OCI-LY3 (cell line): Measurements from ENCODE around the gene CDK19.
"Not testable (repeated sequence)": the region's sequence is repeated elsewhere in the genome, so short reads cannot be mapped to it uniquely, and the experiment has no call there.

ENCODE experiments used
- H2AFZ ChIP-seq: fragments of 200-600, 300-600 bp; shearing (Covaris generic); 2 replicates; pipeline ENCODE4 v1.6.0; 2014; ENCODE audit warnings: antibody characterized with exemption, low read depth, low read length
- H3K27ac ChIP-seq: fragments of 200-600, 300-600 bp; sonication (generic); 2 replicates; pipeline ENCODE4 v1.5.1; 2014; ENCODE audit warnings: mild to moderate bottlenecking, low read length, moderate library complexity, mixed read lengths
- H3K27me3 ChIP-seq: fragments of 200-600, 300-600 bp; sonication (generic); 2 replicates; pipeline ENCODE4 v1.6.1; 2014; ENCODE audit warnings: low read depth, low read length, mixed read lengths
- H3K36me3 ChIP-seq: fragments of 200-600, 300-600 bp; sonication (generic); replicated peaks from 2 replicates; pipeline ENCODE3; 2014; ENCODE audit warnings: low read depth, low read length, mixed read lengths
- H3K4me1 ChIP-seq: fragments of 300-600, 200-600 bp; sonication (generic); 2 replicates; pipeline ENCODE4 v1.6.1; 2014; ENCODE audit warnings: low read length, mixed read lengths
- H3K4me2 ChIP-seq: fragments of 200-600, 300-600 bp; sonication (generic); 2 replicates; pipeline ENCODE4 v1.6.1; 2014; ENCODE audit warnings: low read length, mixed read lengths
- H3K4me3 ChIP-seq: fragments of 300-600, 200-600 bp; sonication (generic); 2 replicates; pipeline ENCODE4 v1.5.1; 2014; ENCODE audit warnings: antibody characterized with exemption, mild to moderate bottlenecking, low read length, moderate library complexity
- H3K79me2 ChIP-seq: fragments of 300-600, 200-600 bp; shearing (Covaris generic); 2 replicates; pipeline ENCODE4 v1.6.1; 2014; ENCODE audit warnings: mild to moderate bottlenecking, low read length, mixed read lengths
- H3K9ac ChIP-seq: fragments of 300-600, 200-600 bp; shearing (Covaris generic); 2 replicates; pipeline ENCODE4 v1.6.0; 2014; ENCODE audit warnings: mild to moderate bottlenecking, low read length, moderate library complexity
- H3K9me3 ChIP-seq: fragments of 200-600, 300-600 bp; shearing (Covaris generic); 2 replicates; pipeline ENCODE4 v1.6.1; 2014; ENCODE audit warnings: low read length, mixed read lengths; ENCODE audit not compliant: insufficient read depth
- H4K20me1 ChIP-seq: fragments of 200-600, 300-600 bp; sonication (generic); 2 replicates; pipeline ENCODE4 v1.6.1; 2016; ENCODE audit warnings: low read length, mixed read lengths; ENCODE audit not compliant: insufficient read depth
- CTCF ChIP-seq: fragments of 200-600, 300-600 bp; sonication (generic); IDR thresholded peaks from 2 replicates; pipeline ENCODE4 v1.5.1; 2014; ENCODE audit warnings: antibody characterized with exemption, low read length, low read depth
- EZH2phosphoT487 ChIP-seq: fragments of 200-600 bp; shearing (Covaris generic); IDR thresholded peaks from 2 replicates; pipeline ENCODE4 v1.6.1; 2018; ENCODE audit warnings: antibody characterized with exemption, mixed run types, low read depth

CDK19 gene

GRCh38 chr6:110812719-110813118 lies 2.5 kb downstream of the CDK19 start:
- Histone ChIP-seq H3K36me3 (no peaks in the 10 kb centered on the region), H3K27me3 (no peaks in the 10 kb centered on the region), H4K20me1 (peaks cover 10% of the 10 kb centered on the region), H3K4me3 (no peak overlapping the region), H3K27ac (no peak overlapping the region), H3K9ac (no peak overlapping the region), H3K4me1 (peaks cover 29% of the 10 kb centered on the region), H3K4me2 (no peak overlapping the region), H3K9me3 (no peaks in the 10 kb centered on the region), H2AFZ (no peak overlapping the region), H3K79me2 (peaks cover 36% of the 10 kb centered on the region)
- TF ChIP-seq EZH2phosphoT487: no peak
- no peak for TF ChIP-seq CTCF

- Histone ChIP-seq H3K4me3 (no peak overlapping the region), H3K4me1 (peaks cover 22% of the 10 kb centered on the region), H3K27me3 (no peaks in the 10 kb centered on the region), H4K20me1 (peaks cover 10% of the 10 kb centered on the region), H3K4me2 (peak overlapping the region; percentile 14; the same call in 1 of the 2 replicates), H3K36me3 (no peaks in the 10 kb centered on the region), H2AFZ (no peak overlapping the region), H3K79me2 (peaks cover 32% of the 10 kb centered on the region), H3K27ac (no peak overlapping the region), H3K9me3 (no peaks in the 10 kb centered on the region), H3K9ac (no peak overlapping the region)
- TF ChIP-seq CTCF (no peak), EZH2phosphoT487 (no peak)
Measured at GRCh38 chr6:110810896-110811586, 4.2 kb downstream of the CDK19 start.

- TF ChIP-seq EZH2phosphoT487 (no peak), CTCF (no peak)
Measured at GRCh38 chr6:110809792-110810191, 5.5 kb downstream of the CDK19 start.

GRCh38 chr6:110802175-110802574 lies 13.1 kb downstream of the CDK19 start:
- not testable (repeated sequence) for H4K20me1 ChIP-seq, H3K79me2 ChIP-seq, H3K27me3 ChIP-seq, H3K4me1 ChIP-seq, H3K4me3 ChIP-seq, H3K27ac ChIP-seq, H3K9ac ChIP-seq, H3K9me3 ChIP-seq, H3K4me2 ChIP-seq, H2AFZ ChIP-seq, H3K36me3 ChIP-seq

More at GRCh38 chr6:110809792-110810191, 5.5 kb downstream of the CDK19 start:
- Histone ChIP-seq H3K27ac (no peak overlapping the region), H3K4me3 (no peak overlapping the region), H3K36me3 (no peaks in the 10 kb centered on the region), H4K20me1 (peaks cover 10% of the 10 kb centered on the region), H3K9me3 (no peaks in the 10 kb centered on the region), H3K4me1 (peaks cover 22% of the 10 kb centered on the region), H3K27me3 (no peaks in the 10 kb centered on the region), H3K79me2 (peaks cover 30% of the 10 kb centered on the region), H2AFZ (no peak overlapping the region), H3K4me2 (no peak overlapping the region), H3K9ac (no peak overlapping the region)
